Thymus (tissue), 11 donors: ENCODE data around the gene FERD3L. TPM values are rescaled to one million over a fixed set of nuclear protein-coding genes. Genes with fewer than 3 reads are reported as not detected.

Source experiments
- DNase-seq, 9 donors: peaks; one replicate each; pipeline ENCODE4 v3.0.0-alpha.2; 2013; ENCODE audit warnings: low spot score in 9 of 9, low read depth in 6 of 9, missing footprints in 1 of 9
- H3K27ac ChIP-seq, 2 donors: one replicate each; pipeline ENCODE4 v1.5.1; 2013; ENCODE audit warnings: control low read depth in 1 of 2, low read depth in 1 of 2, low read length in 1 of 2, mild to moderate bottlenecking in 1 of 2, moderate library complexity in 1 of 2
- H3K27me3 ChIP-seq, 2 donors: one replicate each; pipeline ENCODE4 v1.5.1; 2013; ENCODE audit warnings: low read length in 1 of 2; ENCODE audit not compliant: control insufficient read depth in 2 of 2, insufficient read depth in 1 of 2
- H3K36me3 ChIP-seq, 2 donors: one replicate each; pipeline ENCODE4 v1.5.1; 2013; ENCODE audit warnings: low read length in 1 of 2, mild to moderate bottlenecking in 1 of 2, moderate library complexity in 1 of 2; ENCODE audit not compliant: control insufficient read depth in 2 of 2, insufficient read depth in 2 of 2
- H3K4me1 ChIP-seq, 2 donors: one replicate each; pipeline ENCODE4 v1.5.1; 2013; ENCODE audit warnings: low read length in 2 of 2; ENCODE audit not compliant: control insufficient read depth in 2 of 2, insufficient read depth in 2 of 2
- H3K4me3 ChIP-seq, 2 donors: one replicate each; pipeline ENCODE4 v1.5.1; 2013; ENCODE audit warnings: low read length in 2 of 2, control low read depth in 1 of 2, mild to moderate bottlenecking in 1 of 2
- H3K9me3 ChIP-seq, 2 donors: one replicate each; pipeline ENCODE4 v1.5.1; 2013; ENCODE audit warnings: low read length in 1 of 2, mild to moderate bottlenecking in 1 of 2; ENCODE audit not compliant: control insufficient read depth in 2 of 2, insufficient read depth in 1 of 2
- WGBS: extraction: QIAGEN DNeasy Blood & Tissue Kit; methylation state at CpG from one replicate; pipeline ENCODE4 v1.1.7; 2013; 5-methylcytosine and 5-hydroxymethylcytosine counted together
- polyA plus RNA-seq: library from polyadenylated mRNA; stranded (reverse); fragments of 200-250 nt; gene quantifications from one replicate; pipeline ENCODE4 v1.2.3, GENCODE V29; 2013
- total RNA-seq: library from RNA; stranded (reverse); fragments of 120-200 nt; gene quantifications from one replicate; pipeline ENCODE4 v1.2.4, GENCODE V29; 2013
- donor health status: healthy.

Gene FERD3L
- total and polyA plus RNA-seq, 2 donors = not detected

DNA sequence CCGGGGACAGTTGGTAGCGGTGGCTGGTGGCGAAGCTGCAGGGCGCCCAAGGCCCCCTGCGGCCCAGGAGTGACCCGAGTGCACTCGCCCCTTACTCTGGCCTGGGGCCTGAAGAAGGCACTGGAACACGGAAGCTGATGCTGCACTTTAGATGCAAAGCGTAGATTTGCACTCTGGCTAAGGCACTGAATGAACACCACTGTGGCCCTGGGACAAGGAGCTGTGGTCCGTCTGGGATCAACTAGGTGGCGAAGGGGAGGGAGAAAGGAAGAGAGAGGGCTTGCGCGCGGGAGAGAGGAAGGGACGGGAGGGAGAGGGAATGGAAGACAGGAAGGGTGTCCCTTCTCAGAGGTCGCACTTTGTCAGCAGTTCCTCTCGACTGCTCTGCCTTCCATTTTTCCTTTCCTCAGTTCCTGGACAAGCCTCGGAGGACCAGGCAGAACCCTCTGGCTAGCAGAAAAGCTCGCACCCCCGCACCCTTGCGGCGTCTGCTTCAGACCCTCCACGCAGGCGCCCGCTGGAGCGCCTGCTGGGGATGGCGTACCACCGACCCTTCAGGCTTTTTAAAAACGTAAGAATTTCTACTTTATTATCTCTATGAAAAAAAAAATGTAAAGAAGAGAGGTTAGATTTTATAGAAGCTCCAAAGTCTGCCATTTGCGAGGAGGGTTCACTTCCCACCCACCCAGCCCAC, 1.2 kb downstream of the FERD3L start:
- Histone ChIP-seq H3K9me3 (no peaks in the 10 kb centered on the region), H3K4me3 (no peak overlapping the region)
- no peak for DNase-seq

DNA sequence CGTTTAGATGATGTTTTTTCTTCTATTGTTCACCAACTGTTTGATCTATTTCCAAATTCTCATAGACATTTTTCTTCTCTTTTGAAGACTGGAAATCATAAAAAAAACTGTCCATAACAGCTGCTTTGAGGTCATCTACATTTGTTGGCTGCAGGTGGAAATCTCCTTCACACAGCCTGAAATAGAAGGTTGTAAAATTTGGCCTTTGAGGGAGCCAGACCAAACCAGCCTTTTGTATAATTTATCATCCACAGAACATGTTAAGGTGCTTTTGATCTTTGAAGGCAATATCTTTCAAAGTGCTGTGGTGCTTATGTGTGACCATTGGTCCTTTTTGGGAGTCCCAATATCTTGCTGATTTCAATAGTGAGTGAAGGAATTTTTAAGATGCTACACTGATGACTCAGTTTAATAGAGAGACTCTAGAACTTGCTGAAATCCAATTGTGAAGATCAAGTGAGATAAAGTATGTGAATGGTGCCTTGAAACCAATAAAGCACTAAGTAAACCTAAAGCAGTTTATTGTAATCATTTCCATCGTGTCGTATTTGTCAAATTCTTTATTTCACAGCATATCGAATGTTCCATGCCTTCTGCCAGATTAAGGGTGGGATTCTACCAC, 5.4 kb downstream of the FERD3L start:
- Histone ChIP-seq H3K36me3 (no peaks in the 10 kb centered on the region), H3K9me3 (no peaks in the 10 kb centered on the region), H3K27me3 (peaks cover 11 to 26% of the 10 kb centered on the region in 2 donors), H3K4me3 (no peak overlapping the region), H3K4me1 (no peaks in the 10 kb centered on the region), H3K27ac (no peak overlapping the region)
- DNase-seq = no peak
- WGBS = 94% methylated on average over 4 of the region's 4 CpGs

More for the DNA sequence above, 1.2 kb downstream of the FERD3L start:
- no peak overlapping the region for H3K27ac ChIP-seq
- no peaks in the 10 kb centered on the region for H3K4me1 ChIP-seq
- 4% methylated on average over 30 of the region's 30 CpGs for WGBS
- H3K36me3 ChIP-seq = no peaks in the 10 kb centered on the region
- peaks cover 23 to 50% of the 10 kb centered on the region in 2 donors for H3K27me3 ChIP-seq

DNA sequence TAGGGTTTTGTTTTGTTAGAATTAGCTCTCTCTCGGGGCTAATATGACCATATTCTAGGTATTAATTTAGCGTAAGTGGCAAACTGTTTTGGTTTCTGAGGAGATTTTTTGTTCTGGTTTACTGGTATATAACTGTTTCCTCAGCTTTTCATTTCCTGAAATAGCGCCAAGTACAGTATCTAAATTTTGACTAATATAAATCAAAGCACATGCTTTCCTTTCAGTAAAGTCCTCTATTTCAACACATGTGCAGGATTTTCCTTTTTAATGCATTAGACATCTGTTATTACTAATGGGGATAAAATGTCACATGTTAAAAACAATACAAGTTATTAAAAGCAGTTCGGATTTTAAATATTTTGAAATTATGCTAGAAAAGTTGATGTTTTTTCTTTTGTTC, 11.3 kb downstream of the FERD3L start:
- 67% methylated on average over 4 of the region's 4 CpGs for WGBS
- H3K4me3 ChIP-seq = no peak overlapping the region
- no peaks in the 10 kb centered on the region for H3K36me3 ChIP-seq
- DNase-seq = no peak
- no peaks in the 10 kb centered on the region for H3K27me3 ChIP-seq
- no peaks in the 10 kb centered on the region for H3K9me3 ChIP-seq
- H3K27ac ChIP-seq = no peak overlapping the region
- H3K4me1 ChIP-seq = no peaks in the 10 kb centered on the region

DNA sequence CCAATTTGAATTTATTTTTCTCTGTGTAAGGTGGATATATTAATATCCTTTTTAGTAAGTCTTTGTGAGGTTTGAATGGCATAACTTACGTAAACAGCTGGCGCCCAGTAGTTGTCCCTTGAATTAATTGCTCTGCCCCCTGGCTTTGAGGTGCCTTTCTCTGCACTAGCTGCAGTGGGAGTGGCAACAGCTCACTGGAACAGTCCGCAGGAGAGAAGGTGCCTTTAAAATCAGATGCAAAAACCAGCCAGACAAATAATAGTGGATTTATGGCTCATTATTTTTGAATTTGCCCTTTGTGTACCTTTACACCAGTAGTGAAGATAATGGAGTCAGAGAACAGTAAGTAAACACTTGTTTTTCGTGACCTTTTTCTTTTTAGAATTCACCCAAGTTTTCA, 11.8 kb downstream of the FERD3L start:
- Histone ChIP-seq H3K27ac (no peak overlapping the region), H3K4me1 (no peaks in the 10 kb centered on the region), H3K27me3 (no peaks in the 10 kb centered on the region), H3K9me3 (no peaks in the 10 kb centered on the region), H3K4me3 (no peak overlapping the region), H3K36me3 (no peaks in the 10 kb centered on the region)
- no peak for DNase-seq
- 92% methylated on average over 4 of the region's 4 CpGs for WGBS

DNA sequence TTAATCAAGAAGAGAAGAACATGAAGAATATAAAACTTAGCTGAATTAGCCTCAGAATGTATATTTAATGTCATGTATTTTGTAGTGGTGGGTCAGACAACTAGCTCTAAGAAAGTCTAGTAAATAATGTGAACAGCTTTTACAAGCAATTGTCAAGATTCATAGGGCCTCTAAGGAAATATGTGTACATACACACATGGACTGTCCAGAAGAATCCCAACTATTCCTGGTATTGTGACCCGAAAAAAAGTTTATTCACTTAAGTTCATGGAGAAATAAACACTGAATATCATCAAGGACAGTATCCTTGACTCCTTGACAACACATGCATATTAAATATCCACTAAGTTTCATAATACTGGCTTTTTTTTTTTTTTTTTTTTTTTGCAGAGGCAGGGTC, 16.4 kb downstream of the FERD3L start:
- Histone ChIP-seq H3K27ac (no peak overlapping the region), H3K9me3 (no peaks in the 10 kb centered on the region), H3K27me3 (no peaks in the 10 kb centered on the region), H3K36me3 (no peaks in the 10 kb centered on the region), H3K4me1 (no peaks in the 10 kb centered on the region), H3K4me3 (no peak overlapping the region)
- 88% methylated on average over 1 of the region's 1 CpG for WGBS
- DNase-seq = no peak

DNA sequence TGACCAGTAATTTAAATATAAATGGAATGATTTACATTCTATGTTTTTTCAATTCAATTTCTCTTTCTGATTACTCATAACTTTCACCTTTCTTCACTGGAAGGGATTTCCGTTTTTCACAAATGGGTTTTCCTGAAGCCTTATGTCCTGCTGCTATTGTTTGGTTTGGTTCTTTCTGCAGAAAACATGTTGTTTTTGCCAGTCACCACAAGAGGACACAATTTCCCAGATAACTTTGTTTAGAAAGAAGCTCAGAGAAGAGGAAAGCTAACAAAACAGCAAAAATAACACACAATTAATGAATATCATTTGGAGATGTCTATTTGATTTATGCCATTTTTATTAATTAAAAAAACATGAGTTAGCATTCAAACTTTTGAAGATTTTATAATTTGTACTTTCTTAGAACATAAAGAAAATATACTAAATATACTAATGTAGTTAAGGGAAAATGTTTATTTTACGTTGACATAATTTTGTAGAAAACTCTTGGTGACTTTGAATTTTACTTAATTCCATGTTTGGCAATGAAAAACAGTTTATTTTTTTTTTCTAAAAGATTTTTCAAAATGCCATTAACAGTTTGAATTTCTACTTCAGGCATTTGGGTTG, 23.1 kb downstream of the FERD3L start:
- no peak for DNase-seq
- no peak overlapping the region for H3K27ac ChIP-seq
- 41% methylated on average over 2 of the region's 2 CpGs for WGBS
- no peaks in the 10 kb centered on the region for H3K9me3 ChIP-seq
- peaks cover 0 to 4% of the 10 kb centered on the region in 2 donors for H3K4me1 ChIP-seq
- H3K4me3 ChIP-seq = no peak overlapping the region
- H3K27me3 ChIP-seq = peaks cover 33 to 44% of the 10 kb centered on the region in 2 donors
- H3K36me3 ChIP-seq = no peaks in the 10 kb centered on the region

DNA sequence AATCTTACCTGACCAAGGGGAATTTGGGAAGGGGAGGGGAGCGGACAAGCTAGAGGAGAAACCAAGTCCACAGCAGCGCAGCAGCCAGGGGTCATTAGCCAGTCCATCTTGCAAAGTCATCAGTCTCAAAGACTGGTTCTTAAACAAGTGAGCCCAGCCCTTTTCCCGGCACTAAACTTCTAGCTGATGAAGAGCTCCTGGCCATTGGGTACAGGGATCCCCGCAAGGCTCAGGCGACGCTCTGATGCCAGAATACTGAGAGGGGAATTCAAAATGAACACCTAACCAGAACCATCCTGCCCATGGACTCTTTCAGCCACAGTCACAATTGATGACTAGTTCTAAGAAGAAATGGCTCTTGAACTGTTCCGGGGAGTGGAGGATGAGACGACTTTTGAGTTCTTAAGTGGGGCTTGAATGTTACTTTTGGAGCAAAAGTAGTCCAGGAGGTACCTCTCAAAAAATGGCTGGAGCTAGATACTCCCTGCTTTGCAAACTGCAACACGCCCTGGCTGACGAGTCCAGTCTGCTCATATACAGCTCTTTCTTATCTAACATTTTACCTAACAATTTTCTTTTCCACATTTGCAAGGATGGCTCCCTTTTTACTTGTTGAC, 25.2 kb downstream of the FERD3L start:
- WGBS = 19% methylated on average over 10 of the region's 10 CpGs
- H3K4me3 ChIP-seq = no peak overlapping the region
- peaks cover 48 to 64% of the 10 kb centered on the region in 2 donors for H3K27me3 ChIP-seq
- H3K9me3 ChIP-seq = no peaks in the 10 kb centered on the region
- DNase-seq = no peak
- no peaks in the 10 kb centered on the region for H3K36me3 ChIP-seq
- H3K4me1 ChIP-seq = peaks cover 0 to 4% of the 10 kb centered on the region in 2 donors
- no peak overlapping the region for H3K27ac ChIP-seq

DNA sequence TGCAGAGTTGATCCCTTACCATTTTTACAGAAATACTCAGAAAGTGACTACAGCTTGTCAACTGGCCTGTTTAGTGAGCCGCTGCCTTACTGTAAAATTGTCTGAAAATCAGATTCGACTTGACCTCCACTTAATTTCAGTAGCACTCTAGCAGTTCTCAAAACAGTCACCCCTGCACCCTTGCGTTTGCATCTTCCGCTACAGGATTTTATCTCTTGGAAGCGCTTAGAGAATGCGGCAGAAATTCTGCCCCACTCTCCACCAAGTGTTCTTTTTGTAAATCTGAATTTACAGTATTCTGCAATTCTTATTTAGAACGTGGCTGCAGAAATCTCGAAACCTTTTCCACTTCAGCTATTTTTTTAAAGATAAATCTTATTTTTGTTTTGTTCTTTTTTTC, 25.8 kb downstream of the FERD3L start:
- H3K4me3 ChIP-seq = no peak overlapping the region

More for the DNA sequence above, 25.8 kb downstream of the FERD3L start:
- no peak for DNase-seq
- no peaks in the 10 kb centered on the region for H3K9me3 ChIP-seq
- H3K27me3 ChIP-seq = peaks cover 48 to 70% of the 10 kb centered on the region in 2 donors
- 15% methylated on average over 8 of the region's 8 CpGs for WGBS
- H3K4me1 ChIP-seq = peaks cover 0 to 4% of the 10 kb centered on the region in 2 donors
- H3K36me3 ChIP-seq = no peaks in the 10 kb centered on the region
- no peak overlapping the region for H3K27ac ChIP-seq
